Measurements from ENCODE around the gene ARRB1.
A peak's percentile ranks its signal among the peaks of the same experiment; 100 is the strongest.

Gene ARRB1

DNA sequence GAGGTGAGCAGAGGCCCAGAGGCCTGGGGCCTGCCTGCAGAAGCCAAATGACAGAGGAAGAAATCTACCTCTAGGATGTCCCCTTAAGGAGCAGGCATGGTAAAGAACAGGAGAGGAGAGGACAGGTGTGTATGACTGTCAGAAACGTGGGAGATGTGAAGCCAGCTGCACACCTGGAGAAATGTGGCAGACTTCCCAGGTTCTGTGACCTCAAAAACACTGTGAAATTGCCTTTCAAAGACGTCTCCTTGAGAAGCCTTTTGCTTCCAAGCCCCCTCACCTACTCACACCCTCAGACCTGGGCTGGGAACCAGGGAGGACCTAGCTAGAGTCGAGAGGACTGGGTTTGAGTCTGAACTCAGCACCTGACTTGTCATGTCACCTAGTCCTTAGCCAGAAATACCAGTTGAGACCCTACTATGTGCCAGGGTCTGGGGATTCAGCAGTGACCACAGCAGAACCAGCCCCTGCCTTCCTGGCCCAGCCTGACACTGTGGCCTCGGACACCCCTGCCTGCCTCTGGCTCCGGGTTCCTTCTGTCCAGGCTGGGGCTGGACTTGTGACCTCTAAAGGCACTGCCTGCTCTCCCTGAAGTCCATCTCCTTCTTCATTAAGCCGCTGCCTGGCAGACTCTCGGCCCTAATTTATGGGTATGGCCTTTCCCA is 105.3 kb downstream of the ARRB1 start:
- TF ChIP-seq, protein P1, sequence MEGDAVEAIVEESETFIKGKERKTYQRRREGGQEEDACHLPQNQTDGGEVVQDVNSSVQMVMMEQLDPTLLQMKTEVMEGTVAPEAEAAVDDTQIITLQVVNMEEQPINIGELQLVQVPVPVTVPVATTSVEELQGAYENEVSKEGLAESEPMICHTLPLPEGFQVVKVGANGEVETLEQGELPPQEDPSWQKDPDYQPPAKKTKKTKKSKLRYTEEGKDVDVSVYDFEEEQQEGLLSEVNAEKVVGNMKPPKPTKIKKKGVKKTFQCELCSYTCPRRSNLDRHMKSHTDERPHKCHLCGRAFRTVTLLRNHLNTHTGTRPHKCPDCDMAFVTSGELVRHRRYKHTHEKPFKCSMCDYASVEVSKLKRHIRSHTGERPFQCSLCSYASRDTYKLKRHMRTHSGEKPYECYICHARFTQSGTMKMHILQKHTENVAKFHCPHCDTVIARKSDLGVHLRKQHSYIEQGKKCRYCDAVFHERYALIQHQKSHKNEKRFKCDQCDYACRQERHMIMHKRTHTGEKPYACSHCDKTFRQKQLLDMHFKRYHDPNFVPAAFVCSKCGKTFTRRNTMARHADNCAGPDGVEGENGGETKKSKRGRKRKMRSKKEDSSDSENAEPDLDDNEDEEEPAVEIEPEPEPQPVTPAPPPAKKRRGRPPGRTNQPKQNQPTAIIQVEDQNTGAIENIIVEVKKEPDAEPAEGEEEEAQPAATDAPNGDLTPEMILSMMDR (conservative IDR thresholded peaks at IDR 0.05; ENCODE audit: low read depth): no peak
- ChIA-PET POLR2A (ENCODE audit: low non-redundant PET) (no interaction called here), CTCF (no interaction called here)
- no peak for DNase-seq (ENCODE audit: low spot score)
- H3K27ac ChIP-seq: no peak overlapping the region

DNA sequence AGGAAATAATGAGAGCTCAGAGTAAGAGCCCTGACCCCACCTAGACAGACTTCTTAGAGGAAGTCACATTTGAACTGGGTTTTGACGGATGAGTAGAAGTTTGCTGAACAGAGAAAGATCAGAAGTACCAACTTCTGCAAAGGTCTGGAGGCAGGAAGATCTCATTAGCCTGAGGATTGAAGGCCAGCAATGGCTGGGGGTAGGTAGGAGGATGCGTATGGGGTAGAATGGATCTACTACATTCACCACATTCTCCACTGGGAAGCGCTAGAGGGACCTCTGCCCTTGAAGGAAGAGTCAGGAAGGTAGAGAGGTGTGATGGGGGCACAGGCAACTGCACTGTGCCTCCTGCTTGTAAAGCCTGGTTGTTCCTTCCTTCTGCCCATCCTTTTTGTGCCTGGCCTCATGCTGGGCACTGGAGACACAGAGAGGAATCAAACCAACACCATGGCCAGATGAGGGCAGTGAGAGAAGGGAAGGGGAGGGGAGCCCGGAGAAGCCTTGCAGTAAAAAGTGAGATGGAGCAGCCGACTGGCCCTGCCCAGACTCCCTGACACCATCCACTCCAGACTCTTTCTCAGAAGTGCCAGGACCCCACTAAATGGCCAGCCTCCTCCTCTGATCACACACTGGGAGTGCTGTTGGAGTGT is 106.0 kb downstream of the ARRB1 start:
- no peak overlapping the region for H3K27ac ChIP-seq
- no peak for DNase-seq (ENCODE audit: low spot score)
- CTCF ChIA-PET: interaction anchor here (1.4 kb wide), 1 partner anchor 105 kb away, joined by 3 read pairs; no protein-coding TSS in a partner anchor
- POLR2A ChIA-PET (ENCODE audit: low non-redundant PET): no interaction called here
- TF ChIP-seq, protein P1 (conservative IDR thresholded peaks at IDR 0.05; ENCODE audit: low read depth): no peak

DNA sequence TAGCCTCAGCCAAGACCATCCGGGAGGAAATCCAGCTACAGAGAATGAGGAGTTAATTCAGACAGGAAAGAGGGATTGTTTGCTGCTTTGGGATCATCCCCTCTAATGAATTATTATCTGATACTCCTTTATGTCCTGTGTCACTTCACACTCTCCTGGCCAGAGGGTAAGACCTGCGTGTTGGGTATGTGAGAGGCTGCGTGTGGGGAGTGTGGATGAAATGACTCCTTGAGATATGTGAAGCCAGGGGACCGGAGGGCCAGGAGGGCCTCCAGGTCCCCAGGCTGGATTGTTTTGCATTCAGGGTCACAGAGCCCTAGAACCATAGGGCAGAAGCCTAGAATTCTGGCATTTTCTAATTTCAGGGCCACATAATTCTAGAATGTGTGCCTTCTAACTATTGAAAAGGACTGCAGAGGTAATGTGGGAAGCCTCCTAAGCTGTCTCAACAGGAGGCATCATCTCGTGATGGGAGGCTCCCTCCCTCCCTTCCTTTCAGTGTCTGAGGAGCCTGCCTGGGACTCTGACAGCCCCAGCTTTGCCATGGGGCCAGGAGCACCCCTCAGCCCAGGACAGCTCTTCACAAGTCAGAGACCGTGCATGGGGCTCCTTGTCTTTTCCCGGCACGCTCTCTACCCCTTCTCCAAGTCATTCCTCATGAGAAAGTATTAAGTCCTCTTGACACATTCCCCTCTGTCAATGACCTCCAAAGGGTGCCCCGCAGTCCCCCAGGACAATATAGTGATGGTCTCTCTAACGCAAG is 107.2 kb downstream of the ARRB1 start:
- CTCF ChIA-PET: interaction anchor here (1.4 kb wide), 1 partner anchor 104 kb away, joined by 3 read pairs; no protein-coding TSS in a partner anchor
- TF ChIP-seq, protein P1 (conservative IDR thresholded peaks at IDR 0.05; ENCODE audit: low read depth): no peak
- H3K27ac ChIP-seq: no peak overlapping the region
- no peak for DNase-seq (ENCODE audit: low spot score)
- POLR2A ChIA-PET (ENCODE audit: low non-redundant PET): no interaction called here

DNA sequence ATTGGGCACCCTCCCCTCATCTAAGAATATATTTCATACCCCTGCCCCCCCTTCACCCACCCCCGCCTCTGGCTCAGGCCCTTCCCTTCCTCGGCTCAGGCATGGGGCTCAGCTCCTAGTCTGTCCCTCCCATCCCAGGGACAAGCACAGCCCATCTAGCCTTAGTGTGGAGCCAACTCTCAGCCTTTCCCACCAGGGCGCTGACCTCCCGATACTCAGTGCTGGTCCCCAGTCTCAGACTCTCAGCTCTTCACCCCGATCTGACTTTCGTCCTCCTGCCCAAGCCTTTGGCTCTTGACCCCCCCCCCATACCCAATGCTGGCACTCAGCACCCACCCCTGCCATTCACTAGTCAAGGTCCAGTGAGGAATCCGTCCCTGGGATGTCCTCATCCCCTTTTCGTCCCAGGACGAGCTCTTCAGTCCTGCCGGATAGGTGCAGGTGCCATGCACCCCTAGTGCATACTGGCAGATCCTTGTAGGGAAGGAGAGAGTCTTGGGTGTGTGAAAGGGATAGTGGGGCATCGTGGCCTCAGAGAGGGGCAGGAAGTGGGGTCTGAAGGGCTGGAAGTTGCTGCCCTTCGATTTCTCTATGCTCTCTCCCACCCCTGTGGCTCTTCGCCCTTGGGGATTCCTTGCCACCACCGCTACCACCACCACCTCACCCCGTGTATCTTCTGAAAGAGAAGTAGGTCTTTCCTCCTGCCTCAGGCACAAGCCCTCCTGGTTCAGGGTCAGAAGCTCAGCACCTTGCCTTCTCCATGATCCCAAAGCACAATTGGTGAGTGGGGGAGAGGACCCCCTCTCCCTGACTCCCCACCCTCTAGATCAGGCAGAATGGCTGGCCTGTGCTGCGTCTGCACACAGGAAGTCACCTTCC is 108.5 kb downstream of the ARRB1 start:
- TF ChIP-seq, protein P1 (conservative IDR thresholded peaks at IDR 0.05; ENCODE audit: low read depth): no peak
- no peak for DNase-seq (ENCODE audit: low spot score)
- ChIA-PET POLR2A (ENCODE audit: low non-redundant PET) (no interaction called here), CTCF (interaction anchor here (0.6 to 2.3 kb wide), 10 partner anchors 10 to 562 kb away, joined by 3 to 18 read pairs (median 4); no protein-coding TSS in a partner anchor)
- no peak overlapping the region for H3K27ac ChIP-seq

DNA sequence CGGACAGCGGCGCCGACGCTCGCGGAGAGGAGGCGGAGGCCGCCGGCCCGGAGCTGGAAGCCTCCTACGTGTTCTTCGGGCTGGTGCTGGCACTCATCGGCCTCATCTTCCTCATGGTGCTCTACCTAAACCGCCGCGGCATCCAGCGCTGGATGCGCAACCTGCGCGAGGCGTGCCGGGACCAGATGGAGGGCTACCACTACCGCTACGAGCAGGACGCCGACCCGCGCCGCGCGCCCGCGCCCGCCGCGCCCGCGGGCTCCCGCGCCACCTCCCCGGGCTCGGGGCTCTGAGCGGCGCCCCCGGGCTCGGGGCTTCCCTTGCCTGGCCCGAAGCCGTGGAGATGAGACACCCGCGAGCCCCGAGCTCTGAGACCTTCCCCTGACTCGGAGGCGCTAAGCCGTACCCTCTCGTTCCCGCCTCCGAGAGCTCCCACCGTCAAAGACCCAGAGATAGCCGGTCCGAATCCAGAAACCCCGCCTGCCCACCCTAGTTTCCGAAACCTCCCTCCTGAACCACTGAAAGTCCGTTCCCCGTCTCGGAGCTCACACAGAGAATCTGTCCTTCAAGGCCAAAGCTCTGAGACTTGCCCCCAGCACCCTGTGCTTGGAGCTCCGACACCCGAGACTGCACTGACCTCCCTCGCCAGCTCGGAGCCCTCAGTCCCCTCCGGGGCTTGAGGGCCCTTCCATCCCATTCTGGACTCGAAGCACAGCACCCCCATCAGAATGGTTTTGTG is 109.4 kb downstream of the ARRB1 start:
- TF ChIP-seq, protein P1 (conservative IDR thresholded peaks at IDR 0.05; ENCODE audit: low read depth): peak; percentile 63
- POLR2A ChIA-PET (ENCODE audit: low non-redundant PET): no interaction called here
- no peak overlapping the region for H3K27ac ChIP-seq
- DNase-seq (ENCODE audit: low spot score): no peak
- CTCF ChIA-PET: interaction anchor here (0.5 to 2.5 kb wide), 21 partner anchors 8 to 1175 kb away, joined by 3 to 22 read pairs (median 4); no protein-coding TSS in a partner anchor
